GM12878 (cell line): ENCODE data around the gene FAAP100. TPM values are rescaled to one million over a fixed set of nuclear protein-coding genes. Genes with fewer than 3 reads are reported as not detected.

ENCODE experiments used
- ATAC-seq: fragments of 200-7000 bp; cut with Tn5 transposase; 3 replicates; pipeline ENCODE4 v1.9.1; 2020; ENCODE audit warnings: mild to moderate bottlenecking, moderate library complexity
- BruUV-seq: library from RNA; stranded (reverse); fragments of 400-500 nt; replicated peaks from 2 replicates; lab custom pipeline; 2021; lab: Mats Ljungman, UMichigan
- CTCF ChIA-PET: fragments of 300-600 bp; sonication (Branson Sonifier 250); formaldehyde crosslinking; extraction: SDS; loops from one replicate; lab custom pipeline; 2021; ENCODE audit warnings: inconsistent platforms; lab: Yijun Ruan, JAX
- POLR2A ChIA-PET: fragments of 350-600 bp; formaldehyde crosslinking; extraction: SDS; loops from one replicate; lab custom pipeline; 2021; ENCODE audit warnings: inconsistent platforms; lab: Charles Lee
- RAD21 ChIA-PET: fragments of 300-600 bp; sonication (Branson Sonifier 250); formaldehyde crosslinking; loops from one replicate; lab custom pipeline; 2023; ENCODE audit warnings: antibody characterized with exemption; ENCODE audit not compliant: unreplicated experiment; lab: Charles Lee
- SMC1A ChIA-PET: fragments of 300-600 bp; sonication (Branson Sonifier 250); formaldehyde crosslinking; loops from one replicate; lab custom pipeline; 2023; ENCODE audit not compliant: unreplicated experiment, uncharacterized antibody; lab: Charles Lee
- DNase-seq: peaks from one replicate; pipeline ENCODE4 v3.0.0-alpha.2; 2011; ENCODE audit warnings: low read depth, low spot score
- FAIRE-seq: peaks from 3 replicates; lab custom pipeline; 2011; peaks lifted over from hg19 to GRCh38; lab: Jason Lieb, UNC
- H2AFZ ChIP-seq: 2 replicates; pipeline ENCODE4 v1.6.0; 2011; ENCODE audit warnings: low read depth, low read length, control low read depth; ENCODE audit not compliant: control insufficient read depth
- H3K27ac ChIP-seq: 2 replicates; pipeline ENCODE4 v1.5.1; 2011; ENCODE audit warnings: control low read depth; ENCODE audit not compliant: control insufficient read depth, insufficient read depth
- H3K27me3 ChIP-seq, 2 experiments: replicated peaks in 1 of 2; 2 replicates each; pipeline versions ENCODE4 v1.6.0 to v1.6.1; 2011; ENCODE audit warnings: low read length in 1 of 2; ENCODE audit not compliant: control insufficient read depth in 2 of 2, insufficient read depth in 2 of 2
- H3K36me3 ChIP-seq, 2 experiments: 2 replicates each; pipeline ENCODE4 v1.5.1; 2011; ENCODE audit warnings: low read length in 1 of 2; ENCODE audit not compliant: control insufficient read depth in 2 of 2, insufficient read depth in 2 of 2
- H3K4me1 ChIP-seq: 2 replicates; pipeline ENCODE4 v1.6.1; 2011; ENCODE audit warnings: mild to moderate bottlenecking, low read length, moderate library complexity, mixed read lengths; ENCODE audit not compliant: control insufficient read depth, insufficient read depth
- H3K4me2 ChIP-seq: 2 replicates; pipeline ENCODE4 v1.6.0; 2011; ENCODE audit warnings: control low read depth; ENCODE audit not compliant: control insufficient read depth, insufficient read depth
- H3K4me3 ChIP-seq: fragments of 200-600 bp; sonication (generic); 2 replicates; pipeline ENCODE4 v1.5.1; 2016
- H3K79me2 ChIP-seq: 2 replicates; pipeline ENCODE4 v1.6.0; 2011; ENCODE audit warnings: low read length; ENCODE audit not compliant: control insufficient read depth, insufficient read depth
- H3K9ac ChIP-seq: 2 replicates; pipeline ENCODE4 v1.8.0; 2011; ENCODE audit warnings: low read length, control low read depth, mixed read lengths; ENCODE audit not compliant: control insufficient read depth, insufficient read depth
- H3K9me3 ChIP-seq: replicated peaks from 3 replicates; pipeline ENCODE4 v1.5.1; 2011; ENCODE audit warnings: mild to moderate bottlenecking, low read length; ENCODE audit not compliant: control insufficient read depth, insufficient read depth
- H4K20me1 ChIP-seq: 2 replicates; pipeline ENCODE4 v1.6.0; 2011; ENCODE audit not compliant: control insufficient read depth, insufficient read depth
- ATF7 ChIP-seq: fragments of 450-650 bp; IDR thresholded peaks from 2 replicates; pipeline ENCODE4 v1.6.1; 2016; ENCODE audit warnings: low read depth, mild to moderate bottlenecking
- HCFC1 ChIP-seq: fragments of 150-350 bp; IDR thresholded peaks from 2 replicates; pipeline ENCODE4 v1.6.1; 2014; ENCODE audit warnings: low read length
- JUNB ChIP-seq: IDR thresholded peaks from 2 replicates; pipeline ENCODE4 v1.6.1; 2016; ENCODE audit warnings: antibody characterized with exemption, mild to moderate bottlenecking
- KAT2A ChIP-seq: conservative IDR thresholded peaks from 2 replicates; pipeline ENCODE4 v1.6.1; 2011; ENCODE audit warnings: low read depth, low read length; ENCODE audit not compliant: control insufficient read depth
- LARP7 ChIP-seq: fragments of 450-650 bp; IDR thresholded peaks from 2 replicates; pipeline ENCODE4 v1.6.1; 2017; ENCODE audit warnings: mild to moderate bottlenecking
- NRF1 ChIP-seq: conservative IDR thresholded peaks from 2 replicates; pipeline ENCODE4 v1.6.1; 2011; ENCODE audit warnings: mild to moderate bottlenecking, low read depth, low read length, improper control_type of control experiment
- RELA ChIP-seq: fragments of 450-650 bp; IDR thresholded peaks from 2 replicates; pipeline ENCODE4 v1.8.0; 2014; ENCODE audit warnings: borderline replicate concordance; ENCODE audit not compliant: partially characterized antibody
- WGBS: methylation state at CpG from one replicate; pipeline ENCODE4 v1.1.6; 2016; ENCODE audit warnings: low lambda C conversion rate; ENCODE audit not compliant: insufficient replicate concordance, insufficient coverage; ENCODE audit errors: missing lambda C conversion rate; 5-methylcytosine and 5-hydroxymethylcytosine counted together
- in situ Hi-C: fragments of 300-500 bp; cut with MboI; formaldehyde crosslinking; loops from 9 replicates; pipeline ENCODE4 v1.14.3; 2018; ENCODE audit warnings: mixed read lengths
- intact Hi-C: fragments of 100-400 bp; cut with micrococcal nuclease; formaldehyde crosslinking; loops from one replicate; pipeline ENCODE4 v1.14.2; 2022; ENCODE audit not compliant: unreplicated experiment
- polyA plus RNA-seq, 11 experiments: library from polyadenylated mRNA; depleted of rRNA in 4 of 11; unstranded in 6 of 11; stranded (reverse) in 5 of 11; fragments of >200 nt; fragmentation: Nextera tagmentation in 4 of 11; fragmentation: Illumina TruSeq in 1 of 11; extraction: Ambion mirVana in 4 of 11; extraction: Trizol in 1 of 11; gene quantifications; 1 replicate in 1 of 11; 2 replicates in 10 of 11; pipeline versions ENCODE4 v1.2.1 to v1.2.3, GENCODE V29; 2011 to 2016; ENCODE audit warnings: inconsistent platforms in 2 of 11, missing spikeins in 2 of 11, low read depth in 1 of 11
- total RNA-seq, 4 experiments: library from RNA; depleted of rRNA in 3 of 4; stranded (reverse); fragments of >200 nt in 3 of 4; fragmentation: Illumina TruSeq in 1 of 4; extraction: Trizol in 1 of 4; gene quantifications; 2 replicates each; pipeline versions ENCODE4 v1.2.1 to v1.2.3, GENCODE V29; 2013 to 2021
- TF ChIP-seq, protein P1 (sequence below): fragments of 150-350 bp; IDR thresholded peaks from 2 replicates; pipeline ENCODE4 v1.6.1; 2016; ENCODE audit warnings: low read depth, low read length
- TF ChIP-seq, protein P2 (sequence below): fragments of 450-650 bp; IDR thresholded peaks from 2 replicates; pipeline ENCODE4 v1.6.1; 2017; ENCODE audit warnings: mild to moderate bottlenecking
- TF ChIP-seq, protein P3 (sequence below): fragments of 450-650 bp; IDR thresholded peaks from 2 replicates; pipeline ENCODE4 v1.6.1; 2016; ENCODE audit warnings: mild to moderate bottlenecking
- TF ChIP-seq, protein P4 (sequence below): fragments of 450-650 bp; conservative IDR thresholded peaks from 2 replicates; pipeline ENCODE4 v1.6.1; 2017; ENCODE audit warnings: mild to moderate bottlenecking, moderate library complexity

FAAP100 gene
- total and polyA plus RNA-seq, 10 of the 15 experiments (the other 5 are each of a cell fraction or from before 2014, with no cell fraction given), result 0.11 to 46.2 (median 17.1) TPM

DNA sequence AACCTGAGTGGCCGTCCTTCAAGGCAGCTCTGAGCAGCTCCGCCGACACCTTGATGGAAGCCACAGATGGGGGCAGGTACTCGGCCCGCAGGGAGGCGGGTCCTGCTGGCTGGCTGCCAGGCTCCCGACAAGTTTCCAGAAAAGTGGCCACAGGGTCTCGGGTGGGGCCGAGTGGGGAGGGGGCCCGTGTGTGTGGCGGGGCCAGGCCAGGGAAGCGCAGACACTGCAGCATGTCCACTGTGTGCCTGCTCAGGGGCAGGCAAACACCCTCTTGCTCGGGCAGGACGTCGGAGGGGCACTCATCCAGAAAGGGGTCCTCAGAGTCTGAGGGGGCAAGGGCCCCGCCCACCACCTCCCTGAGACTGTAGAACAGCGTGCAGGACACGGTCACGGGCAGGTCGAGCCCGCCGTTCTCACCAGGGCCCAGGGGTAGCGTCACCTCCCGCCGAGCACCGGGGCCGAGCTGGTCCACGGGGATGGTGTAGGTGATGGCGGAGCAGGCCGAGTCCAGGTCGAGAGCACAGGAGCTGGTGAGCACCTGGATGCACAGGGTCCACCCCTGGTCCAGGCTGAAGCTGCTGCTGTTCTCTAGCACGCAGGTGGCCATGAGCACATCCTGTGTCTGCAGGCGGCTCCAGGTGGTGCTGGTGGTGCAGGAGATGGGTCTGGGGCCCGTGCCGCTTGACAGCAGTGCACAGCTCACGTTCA lies 5.1 kb downstream of the FAAP100 start (continued):
- TF ChIP-seq, protein P1, sequence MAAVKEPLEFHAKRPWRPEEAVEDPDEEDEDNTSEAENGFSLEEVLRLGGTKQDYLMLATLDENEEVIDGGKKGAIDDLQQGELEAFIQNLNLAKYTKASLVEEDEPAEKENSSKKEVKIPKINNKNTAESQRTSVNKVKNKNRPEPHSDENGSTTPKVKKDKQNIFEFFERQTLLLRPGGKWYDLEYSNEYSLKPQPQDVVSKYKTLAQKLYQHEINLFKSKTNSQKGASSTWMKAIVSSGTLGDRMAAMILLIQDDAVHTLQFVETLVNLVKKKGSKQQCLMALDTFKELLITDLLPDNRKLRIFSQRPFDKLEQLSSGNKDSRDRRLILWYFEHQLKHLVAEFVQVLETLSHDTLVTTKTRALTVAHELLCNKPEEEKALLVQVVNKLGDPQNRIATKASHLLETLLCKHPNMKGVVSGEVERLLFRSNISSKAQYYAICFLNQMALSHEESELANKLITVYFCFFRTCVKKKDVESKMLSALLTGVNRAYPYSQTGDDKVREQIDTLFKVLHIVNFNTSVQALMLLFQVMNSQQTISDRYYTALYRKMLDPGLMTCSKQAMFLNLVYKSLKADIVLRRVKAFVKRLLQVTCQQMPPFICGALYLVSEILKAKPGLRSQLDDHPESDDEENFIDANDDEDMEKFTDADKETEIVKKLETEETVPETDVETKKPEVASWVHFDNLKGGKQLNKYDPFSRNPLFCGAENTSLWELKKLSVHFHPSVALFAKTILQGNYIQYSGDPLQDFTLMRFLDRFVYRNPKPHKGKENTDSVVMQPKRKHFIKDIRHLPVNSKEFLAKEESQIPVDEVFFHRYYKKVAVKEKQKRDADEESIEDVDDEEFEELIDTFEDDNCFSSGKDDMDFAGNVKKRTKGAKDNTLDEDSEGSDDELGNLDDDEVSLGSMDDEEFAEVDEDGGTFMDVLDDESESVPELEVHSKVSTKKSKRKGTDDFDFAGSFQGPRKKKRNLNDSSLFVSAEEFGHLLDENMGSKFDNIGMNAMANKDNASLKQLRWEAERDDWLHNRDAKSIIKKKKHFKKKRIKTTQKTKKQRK, result no peak
- no peak for TF ChIP-seq ATF7
- TF ChIP-seq JUNB, result no peak
- TF ChIP-seq NRF1, result no peak
- TF ChIP-seq, all 136 proteins: peak for 0

GRCh38 chr17:81545160-81545949 lies 6.8 kb downstream of the FAAP100 start:
- in situ Hi-C loops (no loop called here), intact Hi-C loops (no loop called here)
- no peaks in the 10 kb centered on the region for H4K20me1 ChIP-seq
- no peak overlapping the region for H3K27ac ChIP-seq
- H3K27me3 ChIP-seq, result no peaks in the 10 kb centered on the region
- ChIA-PET POLR2A (no interaction called here), RAD21 (no interaction called here), SMC1A (no interaction called here), CTCF (interaction anchor here (1.4 kb wide), 1 partner anchor 15 kb away, joined by 3 read pairs; no protein-coding TSS in a partner anchor)
- no peak overlapping the region for H3K4me2 ChIP-seq
- H3K36me3 ChIP-seq, result peaks cover 14 to 34% of the 10 kb centered on the region in 2 experiments; a peak in 3 of 4 replicates
- no peaks in the 10 kb centered on the region for H3K9me3 ChIP-seq
- peaks cover 5% of the 10 kb centered on the region for H3K79me2 ChIP-seq
- DNase-seq (no peak), FAIRE-seq (no peak), ATAC-seq (no peak)
- no peaks in the 10 kb centered on the region; the same call in 1 of the 2 replicates for H3K4me1 ChIP-seq
- H2AFZ ChIP-seq, result no peak overlapping the region
- no peak overlapping the region for H3K9ac ChIP-seq
- BruUV-seq, result no TSS peak
- no peak overlapping the region for H3K4me3 ChIP-seq
- 91% methylated on average over 24 of the region's 24 CpGs for whole genome bisulfite sequencing
- no peak for TF ChIP-seq HCFC1
- TF ChIP-seq, protein P2, sequence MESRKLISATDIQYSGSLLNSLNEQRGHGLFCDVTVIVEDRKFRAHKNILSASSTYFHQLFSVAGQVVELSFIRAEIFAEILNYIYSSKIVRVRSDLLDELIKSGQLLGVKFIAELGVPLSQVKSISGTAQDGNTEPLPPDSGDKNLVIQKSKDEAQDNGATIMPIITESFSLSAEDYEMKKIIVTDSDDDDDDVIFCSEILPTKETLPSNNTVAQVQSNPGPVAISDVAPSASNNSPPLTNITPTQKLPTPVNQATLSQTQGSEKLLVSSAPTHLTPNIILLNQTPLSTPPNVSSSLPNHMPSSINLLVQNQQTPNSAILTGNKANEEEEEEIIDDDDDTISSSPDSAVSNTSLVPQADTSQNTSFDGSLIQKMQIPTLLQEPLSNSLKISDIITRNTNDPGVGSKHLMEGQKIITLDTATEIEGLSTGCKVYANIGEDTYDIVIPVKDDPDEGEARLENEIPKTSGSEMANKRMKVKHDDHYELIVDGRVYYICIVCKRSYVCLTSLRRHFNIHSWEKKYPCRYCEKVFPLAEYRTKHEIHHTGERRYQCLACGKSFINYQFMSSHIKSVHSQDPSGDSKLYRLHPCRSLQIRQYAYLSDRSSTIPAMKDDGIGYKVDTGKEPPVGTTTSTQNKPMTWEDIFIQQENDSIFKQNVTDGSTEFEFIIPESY, result no peak
- TF ChIP-seq, protein P3, sequence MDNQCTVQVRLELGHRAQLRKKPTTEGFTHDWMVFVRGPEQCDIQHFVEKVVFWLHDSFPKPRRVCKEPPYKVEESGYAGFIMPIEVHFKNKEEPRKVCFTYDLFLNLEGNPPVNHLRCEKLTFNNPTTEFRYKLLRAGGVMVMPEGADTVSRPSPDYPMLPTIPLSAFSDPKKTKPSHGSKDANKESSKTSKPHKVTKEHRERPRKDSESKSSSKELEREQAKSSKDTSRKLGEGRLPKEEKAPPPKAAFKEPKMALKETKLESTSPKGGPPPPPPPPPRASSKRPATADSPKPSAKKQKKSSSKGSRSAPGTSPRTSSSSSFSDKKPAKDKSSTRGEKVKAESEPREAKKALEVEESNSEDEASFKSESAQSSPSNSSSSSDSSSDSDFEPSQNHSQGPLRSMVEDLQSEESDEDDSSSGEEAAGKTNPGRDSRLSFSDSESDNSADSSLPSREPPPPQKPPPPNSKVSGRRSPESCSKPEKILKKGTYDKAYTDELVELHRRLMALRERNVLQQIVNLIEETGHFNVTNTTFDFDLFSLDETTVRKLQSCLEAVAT, result no peak
- TF ChIP-seq RELA, result no peak
- TF ChIP-seq, protein P4, sequence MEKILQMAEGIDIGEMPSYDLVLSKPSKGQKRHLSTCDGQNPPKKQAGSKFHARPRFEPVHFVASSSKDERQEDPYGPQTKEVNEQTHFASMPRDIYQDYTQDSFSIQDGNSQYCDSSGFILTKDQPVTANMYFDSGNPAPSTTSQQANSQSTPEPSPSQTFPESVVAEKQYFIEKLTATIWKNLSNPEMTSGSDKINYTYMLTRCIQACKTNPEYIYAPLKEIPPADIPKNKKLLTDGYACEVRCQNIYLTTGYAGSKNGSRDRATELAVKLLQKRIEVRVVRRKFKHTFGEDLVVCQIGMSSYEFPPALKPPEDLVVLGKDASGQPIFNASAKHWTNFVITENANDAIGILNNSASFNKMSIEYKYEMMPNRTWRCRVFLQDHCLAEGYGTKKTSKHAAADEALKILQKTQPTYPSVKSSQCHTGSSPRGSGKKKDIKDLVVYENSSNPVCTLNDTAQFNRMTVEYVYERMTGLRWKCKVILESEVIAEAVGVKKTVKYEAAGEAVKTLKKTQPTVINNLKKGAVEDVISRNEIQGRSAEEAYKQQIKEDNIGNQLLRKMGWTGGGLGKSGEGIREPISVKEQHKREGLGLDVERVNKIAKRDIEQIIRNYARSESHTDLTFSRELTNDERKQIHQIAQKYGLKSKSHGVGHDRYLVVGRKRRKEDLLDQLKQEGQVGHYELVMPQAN, result no peak
- TF ChIP-seq NRF1, result no peak
- no peak for TF ChIP-seq LARP7
- no peak for TF ChIP-seq KAT2A
